Measurements from ENCODE around the gene MTHFD2L.

MTHFD2L gene

GRCh38 chr4:74167585-74167984 is 9.7 kb downstream of the MTHFD2L start:
- H3K27ac ChIP-seq (ENCODE audit: extremely low read depth, low read depth, low read length): no peak overlapping the region
- no peak overlapping the region for H3K4me3 ChIP-seq (ENCODE audit: low read depth, low read length)
- no peaks in the 10 kb centered on the region for H3K9me3 ChIP-seq (ENCODE audit: control insufficient read depth, insufficient read depth, low read depth, low read length)
- TF ChIP-seq ZNF157 (tag by site-specific recombination; IDR thresholded peaks at IDR 0.05) (no peak), PRDM10 (tag by site-specific recombination; IDR thresholded peaks at IDR 0.05) (no peak), AEBP2 (tag by site-specific recombination; IDR thresholded peaks at IDR 0.05; ENCODE audit: borderline replicate concordance) (no peak), ZNF558 (tag by site-specific recombination; IDR thresholded peaks at IDR 0.05) (no peak), ZNF76 (tag by site-specific recombination; IDR thresholded peaks at IDR 0.05; ENCODE audit: borderline replicate concordance, low read depth) (no peak), ZNF37A (tag by site-specific recombination; IDR thresholded peaks at IDR 0.05) (no peak), TCF7L2 (IDR thresholded peaks at IDR 0.05; ENCODE audit: borderline replicate concordance, low read depth, low read length) (no peak), BCL11B (tag by site-specific recombination; IDR thresholded peaks at IDR 0.05; ENCODE audit: low read depth) (no peak), ZNF391 (tag by site-specific recombination; IDR thresholded peaks at IDR 0.05; ENCODE audit: borderline replicate concordance, low read depth) (no peak), ZBTB6 (tag by site-specific recombination; IDR thresholded peaks at IDR 0.05) (no peak), SP7 (tag by site-specific recombination; IDR thresholded peaks at IDR 0.05) (no peak), ZNF18 (tag by site-specific recombination; IDR thresholded peaks at IDR 0.05) (no peak), GLI2 (tag by site-specific recombination; IDR thresholded peaks at IDR 0.05; ENCODE audit: borderline replicate concordance, low read depth) (no peak), ZNF433 (tag by site-specific recombination; IDR thresholded peaks at IDR 0.05; ENCODE audit: low read depth) (no peak), ZNF114 (tag by site-specific recombination; IDR thresholded peaks at IDR 0.05) (no peak), ZNF426 (tag by site-specific recombination; IDR thresholded peaks at IDR 0.05) (no peak), ZNF670 (tag by site-specific recombination; IDR thresholded peaks at IDR 0.05; ENCODE audit: low read depth) (no peak), ZNF274 (IDR thresholded peaks at IDR 0.05; ENCODE audit: low read length) (no peak), ZNF274 (tag by site-specific recombination; IDR thresholded peaks at IDR 0.05; ENCODE audit: borderline replicate concordance) (no peak), ZNF423 (tag by site-specific recombination; IDR thresholded peaks at IDR 0.05) (no peak)
- H3K4me1 ChIP-seq (ENCODE audit: control insufficient read depth, insufficient read depth, low read length): no peaks in the 10 kb centered on the region
- CTCF ChIA-PET: interaction anchor here (0.6 to 1.0 kb wide), 2 partner anchors 130 to 185 kb away, joined by 3 to 4 read pairs; no protein-coding TSS in a partner anchor
- H3K36me3 ChIP-seq (ENCODE audit: control insufficient read depth in 2 of 2, insufficient read depth in 1 of 2, low read length in 2 of 2): peaks cover 0 to 5% of the 10 kb centered on the region in 2 experiments; a peak in 1 of 3 replicates
- POLR2A ChIA-PET: no interaction called here
